IPS-18c (cell line): Measurements from ENCODE around the gene TGFBR3.

Source experiments
- H3K4me3 ChIP-seq: 2 replicates; pipeline ENCODE4 v1.7.0; 2013; ENCODE audit warnings: low read depth, mild to moderate bottlenecking, low read length, moderate library complexity; ENCODE audit not compliant: insufficient read depth
- H3K9me3 ChIP-seq: one replicate; pipeline ENCODE4 v1.6.1; 2013; ENCODE audit warnings: mild to moderate bottlenecking, low read length, moderate library complexity; ENCODE audit not compliant: control insufficient read depth, insufficient read depth

Gene TGFBR3

GRCh38 chr1:91781371-91781825 lies 104.6 kb downstream of the TGFBR3 start:
- Histone ChIP-seq H3K4me3 (no peak overlapping the region), H3K9me3 (no peaks in the 10 kb centered on the region)

GRCh38 chr1:91779548-91780021 lies 106.4 kb downstream of the TGFBR3 start:
- no peaks in the 10 kb centered on the region for H3K9me3 ChIP-seq
- no peak overlapping the region for H3K4me3 ChIP-seq

- H3K4me3 ChIP-seq: no peak overlapping the region
- H3K9me3 ChIP-seq: no peaks in the 10 kb centered on the region
Observed at GRCh38 chr1:91778964-91779363, 107.0 kb downstream of the TGFBR3 start.

GRCh38 chr1:91777630-91778300 lies 108.2 kb downstream of the TGFBR3 start:
- Histone ChIP-seq H3K9me3 (no peaks in the 10 kb centered on the region), H3K4me3 (no peak overlapping the region)

- Histone ChIP-seq H3K4me3 (no peak overlapping the region), H3K9me3 (no peaks in the 10 kb centered on the region)
Observed at GRCh38 chr1:91777196-91777595, 108.8 kb downstream of the TGFBR3 start.

GRCh38 chr1:91776068-91776794 lies 109.7 kb downstream of the TGFBR3 start:
- no peaks in the 10 kb centered on the region for H3K9me3 ChIP-seq
- no peak overlapping the region for H3K4me3 ChIP-seq

- no peaks in the 10 kb centered on the region for H3K9me3 ChIP-seq
- no peak overlapping the region for H3K4me3 ChIP-seq
Observed at GRCh38 chr1:91775227-91775626, 110.7 kb downstream of the TGFBR3 start.

- Histone ChIP-seq H3K4me3 (no peak overlapping the region), H3K9me3 (no peaks in the 10 kb centered on the region)
Observed at GRCh38 chr1:91774520-91775203, 111.3 kb downstream of the TGFBR3 start.

GRCh38 chr1:91771717-91772116 lies 114.2 kb downstream of the TGFBR3 start:
- no peak overlapping the region for H3K4me3 ChIP-seq
- no peaks in the 10 kb centered on the region for H3K9me3 ChIP-seq

- Histone ChIP-seq H3K9me3 (no peaks in the 10 kb centered on the region), H3K4me3 (no peak overlapping the region)
Observed at GRCh38 chr1:91770667-91771268, 115.2 kb downstream of the TGFBR3 start.

- no peak overlapping the region for H3K4me3 ChIP-seq
Observed at GRCh38 chr1:91769742-91770141, 116.2 kb downstream of the TGFBR3 start.

GRCh38 chr1:91768786-91769725 lies 116.9 kb downstream of the TGFBR3 start:
- H3K9me3 ChIP-seq: no peaks in the 10 kb centered on the region

More at GRCh38 chr1:91769742-91770141, 116.2 kb downstream of the TGFBR3 start:
- no peaks in the 10 kb centered on the region for H3K9me3 ChIP-seq

GRCh38 chr1:91768120-91768519 lies 117.8 kb downstream of the TGFBR3 start:
- no peaks in the 10 kb centered on the region for H3K9me3 ChIP-seq
- H3K4me3 ChIP-seq: no peak overlapping the region

More at GRCh38 chr1:91768786-91769725, 116.9 kb downstream of the TGFBR3 start:
- no peak overlapping the region for H3K4me3 ChIP-seq

- Histone ChIP-seq H3K4me3 (no peak overlapping the region), H3K9me3 (no peaks in the 10 kb centered on the region)
Observed at GRCh38 chr1:91766883-91767282, 119.1 kb downstream of the TGFBR3 start.

GRCh38 chr1:91765880-91766443 lies 120.0 kb downstream of the TGFBR3 start:
- H3K9me3 ChIP-seq: no peaks in the 10 kb centered on the region
- H3K4me3 ChIP-seq: no peak overlapping the region

- H3K4me3 ChIP-seq: no peak overlapping the region
- no peaks in the 10 kb centered on the region for H3K9me3 ChIP-seq
Observed at GRCh38 chr1:91765293-91765692, 120.7 kb downstream of the TGFBR3 start.
